ENCODE measurements around the gene ELOVL2. TPM values are rescaled to one million over a fixed set of nuclear protein-coding genes. Genes with fewer than 3 reads are reported as not detected.
"Not testable (repeated sequence)": the region's sequence is repeated elsewhere in the genome, so short reads cannot be mapped to it uniquely, and the experiment has no call there.

Gene ELOVL2
- not detected for total RNA-seq

- peaks cover 6% of the 10 kb centered on the region for H3K4me1 ChIP-seq (ENCODE audit: insufficient read depth, low read length)
- peaks cover 82% of the 10 kb centered on the region for H3K27me3 ChIP-seq (ENCODE audit: insufficient read depth, low read length)
- H3K4me3 ChIP-seq (ENCODE audit: low read length): no peak within 1 kb of the TSS
- no peaks in the 10 kb centered on the region for H3K9me3 ChIP-seq (ENCODE audit: low read depth, low read length)
Observed at GRCh38 chr6:11043961-11044711, at the start of gene ELOVL2. ELOVL2 (minus strand) TSS chr6:11044305; CDS start chr6:11044230, 75 bp downstream.

GRCh38 chr6:11093376-11093625 is 49.2 kb upstream of the ELOVL2 start:
- Histone ChIP-seq H3K27me3 (ENCODE audit: insufficient read depth, low read length) (no peaks in the 10 kb centered on the region), H3K4me1 (ENCODE audit: insufficient read depth, low read length) (peaks cover 25% of the 10 kb centered on the region), H3K4me3 (ENCODE audit: low read length) (peak overlapping the region; percentile 97), H3K9me3 (ENCODE audit: low read depth, low read length) (no peaks in the 10 kb centered on the region)

- Histone ChIP-seq H3K4me1 (ENCODE audit: insufficient read depth, low read length) (peaks cover 25% of the 10 kb centered on the region), H3K4me3 (ENCODE audit: low read length) (peak overlapping the region; percentile 97), H3K27me3 (ENCODE audit: insufficient read depth, low read length) (no peaks in the 10 kb centered on the region), H3K9me3 (ENCODE audit: low read depth, low read length) (no peaks in the 10 kb centered on the region)
Observed at GRCh38 chr6:11092668-11093375, 48.7 kb upstream of the ELOVL2 start.

DNA sequence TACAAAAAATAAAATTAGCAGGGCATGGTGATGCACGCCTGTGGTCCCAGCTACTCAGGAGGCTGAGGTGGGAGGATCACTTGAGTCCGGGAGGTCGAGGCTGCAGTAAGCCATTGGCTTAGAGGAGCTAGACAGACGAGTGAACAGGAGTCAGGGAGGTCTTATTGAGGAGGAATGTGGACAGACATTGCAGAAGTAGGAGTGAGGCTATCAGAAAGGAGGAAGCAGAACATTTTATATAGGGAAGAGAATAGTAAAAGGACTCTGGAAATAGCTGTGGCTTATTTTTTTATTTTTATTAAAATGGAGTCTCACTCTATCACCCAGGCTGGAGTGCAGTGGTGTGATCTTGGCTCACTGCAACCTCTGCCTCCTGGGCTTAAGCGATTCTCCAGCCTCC is 47.0 kb upstream of the ELOVL2 start:
- not testable (repeated sequence) for H3K9me3 ChIP-seq (ENCODE audit: low read depth, low read length); H3K27me3 ChIP-seq (ENCODE audit: insufficient read depth, low read length); H3K4me3 ChIP-seq (ENCODE audit: low read length)
- peaks cover 21% of the 10 kb centered on the region for H3K4me1 ChIP-seq (ENCODE audit: insufficient read depth, low read length)

- Histone ChIP-seq H3K27me3 (ENCODE audit: insufficient read depth, low read length) (no peaks in the 10 kb centered on the region), H3K9me3 (ENCODE audit: low read depth, low read length) (no peaks in the 10 kb centered on the region), H3K4me3 (ENCODE audit: low read length) (no peak overlapping the region), H3K4me1 (ENCODE audit: insufficient read depth, low read length) (peaks cover 10% of the 10 kb centered on the region)
Observed at GRCh38 chr6:11089695-11090094, 45.6 kb upstream of the ELOVL2 start.

DNA sequence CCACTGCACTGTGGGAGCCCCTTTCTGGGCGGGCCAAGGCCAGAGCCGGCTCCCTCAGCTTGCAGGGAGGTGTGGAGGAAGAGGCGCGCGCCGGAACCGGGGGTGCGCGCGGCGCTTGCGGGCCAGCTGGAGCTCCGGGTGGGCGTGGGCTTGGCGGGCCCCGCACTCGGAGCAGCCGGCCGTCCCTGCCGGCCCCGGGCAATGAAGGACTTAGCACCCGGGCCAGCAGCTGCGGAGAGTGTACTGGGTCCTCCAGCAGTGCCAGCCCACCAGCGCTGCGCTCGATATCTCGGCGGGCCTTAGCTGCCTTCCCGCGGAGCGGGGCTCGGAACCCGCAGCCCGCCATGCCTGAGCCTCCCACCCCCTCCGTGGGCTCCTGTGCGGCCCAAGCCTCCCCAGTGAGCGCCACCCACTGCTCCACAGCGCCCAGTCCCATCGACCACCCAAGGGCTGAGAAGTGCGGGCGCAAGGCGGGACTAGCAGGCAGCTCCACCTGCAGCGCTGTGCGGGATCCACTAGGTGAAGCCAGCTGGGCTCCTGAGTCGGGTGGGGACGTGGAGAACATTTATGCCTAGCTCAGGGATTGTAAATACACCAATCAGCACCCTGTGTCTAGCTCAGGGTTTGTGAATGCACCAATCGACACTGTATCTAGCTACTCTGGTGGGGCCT is 43.2 kb upstream of the ELOVL2 start:
- not testable (repeated sequence) for H3K4me3 ChIP-seq (ENCODE audit: low read length); H3K4me1 ChIP-seq (ENCODE audit: insufficient read depth, low read length); H3K27me3 ChIP-seq (ENCODE audit: insufficient read depth, low read length); H3K9me3 ChIP-seq (ENCODE audit: low read depth, low read length)

- Histone ChIP-seq H3K9me3 (ENCODE audit: low read depth, low read length) (no peaks in the 10 kb centered on the region), H3K4me3 (ENCODE audit: low read length) (no peak overlapping the region), H3K27me3 (ENCODE audit: insufficient read depth, low read length) (no peaks in the 10 kb centered on the region), H3K4me1 (ENCODE audit: insufficient read depth, low read length) (no peaks in the 10 kb centered on the region)
Observed at GRCh38 chr6:11085758-11086435, 41.8 kb upstream of the ELOVL2 start.

DNA sequence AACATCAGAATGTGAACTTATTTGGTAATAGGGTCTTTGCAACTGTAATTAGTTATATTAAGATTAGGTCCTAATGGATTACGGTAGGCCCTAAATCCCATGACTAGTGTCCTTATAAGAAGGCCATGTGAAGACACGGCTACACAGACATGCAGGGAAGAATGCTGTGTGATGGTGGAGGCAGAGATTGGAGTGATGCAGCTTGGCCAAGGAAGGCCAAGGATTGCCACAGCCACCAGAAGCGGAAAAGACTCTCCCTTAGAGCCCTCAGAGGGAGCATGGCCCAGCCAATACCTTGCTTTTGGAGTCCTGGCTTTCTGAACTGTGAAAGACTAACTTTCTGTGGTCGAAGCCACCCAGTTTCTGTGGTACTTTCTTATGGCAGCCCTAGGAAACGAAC is 39.9 kb upstream of the ELOVL2 start:
- no peaks in the 10 kb centered on the region for H3K27me3 ChIP-seq (ENCODE audit: insufficient read depth, low read length)
- no peaks in the 10 kb centered on the region for H3K9me3 ChIP-seq (ENCODE audit: low read depth, low read length)
- H3K4me3 ChIP-seq (ENCODE audit: low read length): no peak overlapping the region
- H3K4me1 ChIP-seq (ENCODE audit: insufficient read depth, low read length): no peaks in the 10 kb centered on the region

GRCh38 chr6:11083491-11083890 is 39.4 kb upstream of the ELOVL2 start:
- no peak overlapping the region for H3K4me3 ChIP-seq (ENCODE audit: low read length)
- no peaks in the 10 kb centered on the region for H3K27me3 ChIP-seq (ENCODE audit: insufficient read depth, low read length)
- no peaks in the 10 kb centered on the region for H3K4me1 ChIP-seq (ENCODE audit: insufficient read depth, low read length)
- no peaks in the 10 kb centered on the region for H3K9me3 ChIP-seq (ENCODE audit: low read depth, low read length)

DNA sequence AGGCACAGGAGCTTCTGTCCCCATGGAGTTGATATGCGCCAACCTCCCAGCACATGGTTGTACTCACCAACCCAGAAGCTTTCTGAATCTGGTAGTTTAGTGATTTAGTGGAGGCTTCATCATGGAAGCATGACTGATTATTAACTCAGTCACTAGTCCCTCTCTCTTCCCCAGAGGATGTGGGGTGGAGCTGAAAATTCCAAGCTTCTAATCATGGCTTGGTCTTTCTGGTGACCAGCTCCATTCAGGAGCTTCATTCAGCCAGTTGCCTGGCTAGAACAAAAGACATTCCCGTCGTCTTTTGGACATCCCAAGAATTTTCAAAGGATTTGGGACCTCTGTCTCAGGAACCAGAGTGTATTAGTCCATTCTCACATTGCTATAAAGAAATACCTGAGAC is 36.2 kb upstream of the ELOVL2 start:
- H3K4me1 ChIP-seq (ENCODE audit: insufficient read depth, low read length): no peaks in the 10 kb centered on the region
- no peaks in the 10 kb centered on the region for H3K9me3 ChIP-seq (ENCODE audit: low read depth, low read length)
- H3K4me3 ChIP-seq (ENCODE audit: low read length): no peak overlapping the region
- no peaks in the 10 kb centered on the region for H3K27me3 ChIP-seq (ENCODE audit: insufficient read depth, low read length)

DNA sequence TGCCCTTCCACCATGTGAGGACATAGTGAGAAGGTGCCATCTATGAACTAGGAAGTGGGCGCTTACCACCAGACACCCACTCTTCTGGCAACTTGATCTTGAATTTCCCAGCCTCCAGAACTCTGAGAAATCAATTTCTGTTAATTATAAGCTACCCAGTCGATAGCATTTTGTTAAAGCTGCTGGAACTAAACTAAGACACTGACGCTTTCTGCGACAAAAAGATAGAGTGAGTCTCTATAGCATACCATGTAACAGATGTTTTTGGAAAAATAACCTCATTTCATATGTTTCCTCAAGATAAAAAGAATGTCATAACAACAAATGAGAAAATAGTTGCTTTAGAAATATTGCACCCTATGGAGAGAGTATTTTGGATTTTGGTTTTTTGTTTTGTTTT is 34.2 kb upstream of the ELOVL2 start:
- no peak overlapping the region for H3K4me3 ChIP-seq (ENCODE audit: low read length)
- no peaks in the 10 kb centered on the region for H3K27me3 ChIP-seq (ENCODE audit: insufficient read depth, low read length)
- H3K4me1 ChIP-seq (ENCODE audit: insufficient read depth, low read length): no peaks in the 10 kb centered on the region
- H3K9me3 ChIP-seq (ENCODE audit: low read depth, low read length): no peaks in the 10 kb centered on the region

GRCh38 chr6:11076540-11076939 is 32.4 kb upstream of the ELOVL2 start:
- H3K4me1 ChIP-seq (ENCODE audit: insufficient read depth, low read length): no peaks in the 10 kb centered on the region
- H3K9me3 ChIP-seq (ENCODE audit: low read depth, low read length): no peaks in the 10 kb centered on the region
- H3K4me3 ChIP-seq (ENCODE audit: low read length): no peak overlapping the region
- no peaks in the 10 kb centered on the region for H3K27me3 ChIP-seq (ENCODE audit: insufficient read depth, low read length)

DNA sequence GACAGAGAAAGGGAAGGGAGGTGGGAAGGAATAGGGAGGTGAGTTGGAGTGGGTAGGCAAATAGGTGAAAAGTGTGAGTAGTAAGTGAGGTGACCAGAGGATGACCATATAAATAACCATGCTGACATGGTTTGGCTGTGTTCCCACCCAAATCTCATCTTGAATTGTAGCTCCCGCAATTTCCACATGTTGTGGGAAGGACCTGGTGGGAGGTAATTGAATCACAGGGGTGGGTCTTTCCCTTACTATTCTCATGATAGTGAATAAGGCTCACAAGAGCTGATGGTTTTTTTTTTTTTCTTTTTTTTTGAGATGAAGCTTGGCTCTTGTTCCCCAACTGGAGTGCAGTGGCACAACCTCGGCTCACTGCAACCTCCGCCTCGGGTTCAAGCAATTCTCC is 28.0 kb upstream of the ELOVL2 start:
- no peak overlapping the region for H3K4me3 ChIP-seq (ENCODE audit: low read length)
- H3K27me3 ChIP-seq (ENCODE audit: insufficient read depth, low read length): no peaks in the 10 kb centered on the region
- no peaks in the 10 kb centered on the region for H3K4me1 ChIP-seq (ENCODE audit: insufficient read depth, low read length)
- H3K9me3 ChIP-seq (ENCODE audit: low read depth, low read length): no peaks in the 10 kb centered on the region

DNA sequence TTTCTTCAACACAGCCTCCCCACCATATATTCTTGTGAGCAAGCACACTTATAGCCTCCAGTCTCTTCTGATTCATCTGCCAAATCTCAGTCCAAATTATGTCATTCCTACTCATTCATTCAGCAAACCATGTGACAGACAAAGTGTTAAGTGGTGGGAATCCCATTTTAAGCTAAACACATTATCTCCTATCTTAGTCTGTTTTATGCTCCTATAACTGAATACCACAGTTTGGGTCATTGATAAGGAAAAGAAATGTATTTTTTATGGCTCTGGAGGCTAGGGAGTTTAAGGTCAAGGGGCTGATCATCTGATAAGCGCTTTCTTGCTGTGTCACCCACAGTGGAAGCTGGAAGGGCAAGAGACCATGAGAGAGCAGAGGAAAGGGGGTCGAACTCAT is 25.7 kb upstream of the ELOVL2 start:
- H3K9me3 ChIP-seq (ENCODE audit: low read depth, low read length): no peaks in the 10 kb centered on the region
- H3K4me1 ChIP-seq (ENCODE audit: insufficient read depth, low read length): no peaks in the 10 kb centered on the region
- no peak overlapping the region for H3K4me3 ChIP-seq (ENCODE audit: low read length)
- no peaks in the 10 kb centered on the region for H3K27me3 ChIP-seq (ENCODE audit: insufficient read depth, low read length)

GRCh38 chr6:11067348-11067747 is 23.2 kb upstream of the ELOVL2 start:
- Histone ChIP-seq H3K4me1 (ENCODE audit: insufficient read depth, low read length) (no peaks in the 10 kb centered on the region), H3K4me3 (ENCODE audit: low read length) (no peak overlapping the region), H3K9me3 (ENCODE audit: low read depth, low read length) (no peaks in the 10 kb centered on the region), H3K27me3 (ENCODE audit: insufficient read depth, low read length) (no peaks in the 10 kb centered on the region)

Measured in mononuclear cell (primary cell).